Measurements from ENCODE around the gene PTPRT. TPM values are rescaled to one million over a fixed set of nuclear protein-coding genes. Genes with fewer than 3 reads are reported as not detected.

PTPRT gene
- total RNA-seq, 1 donor from 2014 or later, result not detected

DNA sequence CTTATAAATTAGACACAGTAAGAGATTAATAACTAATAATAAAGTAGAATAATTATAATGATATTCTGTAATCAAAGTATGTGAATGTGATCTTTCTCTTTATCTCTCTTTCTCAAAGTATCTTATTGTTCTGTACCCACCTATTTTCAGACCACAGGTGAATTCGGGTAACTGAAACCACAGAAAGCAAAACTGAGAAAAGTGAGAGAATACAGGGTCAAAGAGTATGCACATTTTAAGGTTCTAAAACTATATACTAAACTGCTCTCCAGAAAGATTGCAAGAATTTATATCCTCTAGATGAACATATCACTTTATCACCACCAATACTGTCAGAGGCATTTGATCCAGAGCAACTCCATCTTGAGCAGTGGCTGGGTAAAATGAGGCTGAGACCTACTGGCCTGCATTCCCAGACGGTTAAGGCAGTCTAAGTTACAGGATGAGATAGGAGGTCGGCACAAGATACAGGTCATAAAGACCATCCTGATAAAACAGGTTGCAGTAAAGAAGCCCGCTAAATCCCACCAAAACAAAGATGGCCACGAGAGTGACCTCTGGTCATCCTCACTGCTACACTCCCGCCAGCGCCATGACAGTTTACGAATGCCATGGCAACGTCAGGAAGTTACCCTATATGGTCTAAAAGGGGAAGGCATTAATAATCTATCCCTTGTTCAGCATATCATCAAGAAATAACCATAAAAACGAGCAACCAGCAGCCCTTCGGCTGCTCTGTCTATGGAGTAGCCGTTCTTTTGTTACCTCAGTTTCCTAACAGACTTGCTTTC lies 211.3 kb downstream of the PTPRT start:
- H3K27me3 ChIP-seq, result no peaks in the 10 kb centered on the region
- H3K4me1 ChIP-seq, result no peaks in the 10 kb centered on the region
- H3K36me3 ChIP-seq, result no peaks in the 10 kb centered on the region
- H3K4me3 ChIP-seq, result no peak overlapping the region
- intact Hi-C loops (cut with DNase I), result no loop called here
- no peak for DNase-seq (ENCODE audit: extremely low spot score in 2 of 2)
- TF ChIP-seq POLR2A (IDR thresholded peaks at IDR 0.05) (no peak), POLR2AphosphoS5 (IDR thresholded peaks at IDR 0.05; ENCODE audit: insufficient read depth in 1 of 2, low read depth in 1 of 2) (no peak)
- TF ChIP-seq, protein P1, sequence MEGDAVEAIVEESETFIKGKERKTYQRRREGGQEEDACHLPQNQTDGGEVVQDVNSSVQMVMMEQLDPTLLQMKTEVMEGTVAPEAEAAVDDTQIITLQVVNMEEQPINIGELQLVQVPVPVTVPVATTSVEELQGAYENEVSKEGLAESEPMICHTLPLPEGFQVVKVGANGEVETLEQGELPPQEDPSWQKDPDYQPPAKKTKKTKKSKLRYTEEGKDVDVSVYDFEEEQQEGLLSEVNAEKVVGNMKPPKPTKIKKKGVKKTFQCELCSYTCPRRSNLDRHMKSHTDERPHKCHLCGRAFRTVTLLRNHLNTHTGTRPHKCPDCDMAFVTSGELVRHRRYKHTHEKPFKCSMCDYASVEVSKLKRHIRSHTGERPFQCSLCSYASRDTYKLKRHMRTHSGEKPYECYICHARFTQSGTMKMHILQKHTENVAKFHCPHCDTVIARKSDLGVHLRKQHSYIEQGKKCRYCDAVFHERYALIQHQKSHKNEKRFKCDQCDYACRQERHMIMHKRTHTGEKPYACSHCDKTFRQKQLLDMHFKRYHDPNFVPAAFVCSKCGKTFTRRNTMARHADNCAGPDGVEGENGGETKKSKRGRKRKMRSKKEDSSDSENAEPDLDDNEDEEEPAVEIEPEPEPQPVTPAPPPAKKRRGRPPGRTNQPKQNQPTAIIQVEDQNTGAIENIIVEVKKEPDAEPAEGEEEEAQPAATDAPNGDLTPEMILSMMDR (IDR thresholded peaks at IDR 0.05), result no peak
- no peak overlapping the region for H3K27ac ChIP-seq
- no peaks in the 10 kb centered on the region for H3K9me3 ChIP-seq

GRCh38 chr20:42975974-42976373 lies 213.7 kb downstream of the PTPRT start:
- Histone ChIP-seq H3K27me3 (no peaks in the 10 kb centered on the region), H3K4me1 (no peaks in the 10 kb centered on the region), H3K9me3 (no peaks in the 10 kb centered on the region), H3K4me3 (no peak overlapping the region), H3K27ac (no peak overlapping the region), H3K36me3 (no peaks in the 10 kb centered on the region)
- no peak for DNase-seq (ENCODE audit: extremely low spot score in 2 of 2)
- intact Hi-C loops (cut with DNase I), result no loop called here
- TF ChIP-seq POLR2AphosphoS5 (IDR thresholded peaks at IDR 0.05; ENCODE audit: insufficient read depth in 1 of 2, low read depth in 1 of 2) (no peak), POLR2A (IDR thresholded peaks at IDR 0.05) (no peak)
- TF ChIP-seq, protein P1 (IDR thresholded peaks at IDR 0.05), result no peak

DNA sequence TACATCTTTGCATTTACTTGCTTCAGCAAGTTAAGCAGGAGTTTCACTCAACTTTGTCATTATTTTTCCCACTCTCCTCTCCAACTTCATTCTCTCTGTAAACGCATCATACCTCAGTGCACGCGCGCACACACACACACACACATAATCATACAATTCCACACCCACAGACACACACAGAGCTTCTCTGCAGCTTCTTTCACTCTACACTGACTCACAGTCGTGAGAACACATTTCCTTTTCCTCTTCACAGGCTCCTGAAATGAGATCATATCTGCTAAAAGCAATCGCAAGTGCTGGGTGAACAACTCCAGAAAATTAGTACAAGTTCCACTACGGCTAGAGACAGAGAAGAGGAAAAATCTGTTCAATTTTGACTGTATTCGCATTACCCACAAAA lies 215.4 kb downstream of the PTPRT start:
- no peaks in the 10 kb centered on the region for H3K9me3 ChIP-seq
- no peak overlapping the region for H3K4me3 ChIP-seq
- no peaks in the 10 kb centered on the region for H3K36me3 ChIP-seq
- H3K27ac ChIP-seq, result no peak overlapping the region
- H3K4me1 ChIP-seq, result no peaks in the 10 kb centered on the region
- intact Hi-C loops (cut with DNase I), result no loop called here
- TF ChIP-seq, protein P1 (IDR thresholded peaks at IDR 0.05), result no peak
- DNase-seq (ENCODE audit: extremely low spot score in 2 of 2), result no peak
- H3K27me3 ChIP-seq, result no peaks in the 10 kb centered on the region

DNA sequence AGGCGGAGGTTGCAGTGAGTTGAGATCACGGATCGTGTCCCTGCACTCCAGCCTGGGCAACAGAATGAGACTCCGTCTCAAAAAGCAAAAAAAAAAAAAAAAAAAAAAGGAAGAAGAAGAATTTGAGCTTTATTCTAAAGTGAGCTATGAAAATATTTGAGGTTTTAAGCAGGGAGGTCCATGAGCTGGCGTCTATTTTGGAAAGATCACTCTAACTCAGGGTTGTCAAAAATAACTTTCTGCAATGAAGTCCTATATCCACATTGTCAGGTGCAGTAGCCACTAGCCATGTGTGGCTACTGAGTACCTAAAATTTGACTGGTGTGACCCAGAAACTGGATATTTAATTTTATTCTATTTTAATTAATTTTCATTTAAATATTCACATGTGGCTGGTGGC lies 217.1 kb downstream of the PTPRT start:
- Histone ChIP-seq H3K27ac (no peak overlapping the region), H3K4me3 (no peak overlapping the region), H3K4me1 (no peaks in the 10 kb centered on the region), H3K9me3 (no peaks in the 10 kb centered on the region), H3K36me3 (no peaks in the 10 kb centered on the region), H3K27me3 (no peaks in the 10 kb centered on the region)
- no peak for TF ChIP-seq POLR2AphosphoS5 (IDR thresholded peaks at IDR 0.05; ENCODE audit: insufficient read depth in 1 of 2, low read depth in 1 of 2)
- TF ChIP-seq, protein P1 (IDR thresholded peaks at IDR 0.05), result no peak
- no peak for TF ChIP-seq POLR2A (IDR thresholded peaks at IDR 0.05)
- intact Hi-C loops (cut with DNase I), result no loop called here
- DNase-seq (ENCODE audit: extremely low spot score in 2 of 2), result no peak

GRCh38 chr20:42968746-42969145 lies 221.0 kb downstream of the PTPRT start:
- H3K9me3 ChIP-seq, result no peaks in the 10 kb centered on the region
- H3K27ac ChIP-seq, result no peak overlapping the region
- no peaks in the 10 kb centered on the region for H3K36me3 ChIP-seq
- no peaks in the 10 kb centered on the region for H3K4me1 ChIP-seq
- intact Hi-C loops (cut with DNase I), result no loop called here
- H3K27me3 ChIP-seq, result no peaks in the 10 kb centered on the region
- H3K4me3 ChIP-seq, result no peak overlapping the region
- TF ChIP-seq, protein P1 (IDR thresholded peaks at IDR 0.05), result no peak
- TF ChIP-seq POLR2AphosphoS5 (IDR thresholded peaks at IDR 0.05; ENCODE audit: insufficient read depth in 1 of 2, low read depth in 1 of 2) (no peak), POLR2A (IDR thresholded peaks at IDR 0.05) (no peak)
- no peak for DNase-seq (ENCODE audit: extremely low spot score in 2 of 2)
